MG63 (cell line): Measurements from ENCODE around the gene PLEKHB2. TPM values are rescaled to one million over a fixed set of nuclear protein-coding genes. Genes with fewer than 3 reads are reported as not detected.
A peak's percentile ranks its signal among the peaks of the same experiment; 100 is the strongest.
"Not testable (repeated sequence)": the region's sequence is repeated elsewhere in the genome, so short reads cannot be mapped to it uniquely, and the experiment has no call there.

Source experiments
- DNase-seq: peaks from one replicate; pipeline ENCODE4 v3.0.0-alpha.2; 2020
- H3K27me3 ChIP-seq: fragments of 250-450 bp; sonication (Bioruptor Pico); 2 replicates; pipeline ENCODE4 v1.5.1; 2020; ENCODE audit warnings: mild to moderate bottlenecking, moderate library complexity
- H3K36me3 ChIP-seq: fragments of 250-450 bp; sonication (Bioruptor Pico); 2 replicates; pipeline ENCODE4 v1.5.1; 2020; ENCODE audit warnings: mild to moderate bottlenecking, moderate library complexity
- H3K4me3 ChIP-seq: fragments of 250-450 bp; sonication (Bioruptor Pico); 2 replicates; pipeline ENCODE4 v1.5.1; 2020; ENCODE audit warnings: mild to moderate bottlenecking, moderate library complexity
- H3K9me3 ChIP-seq: fragments of 250-450 bp; sonication (Bioruptor Pico); 2 replicates; pipeline ENCODE4 v1.5.1; 2020; ENCODE audit warnings: mild to moderate bottlenecking, moderate library complexity
- total RNA-seq: library from RNA; depleted of rRNA; stranded (reverse); fragments of >200 nt; shearing (Covaris generic); gene quantifications from 2 replicates; pipeline ENCODE4 v1.2.3, GENCODE V29; 2014; ENCODE audit warnings: low replicate concordance

The PLEKHB2 gene
- total RNA-seq, 1 experiment from 2014 or later: 91.0 TPM

- H3K27me3 ChIP-seq: no peaks in the 10 kb centered on the region
- no peaks in the 10 kb centered on the region for H3K9me3 ChIP-seq
- H3K4me3 ChIP-seq: no peak overlapping the region
- DNase-seq: no peak
- peaks cover 77% of the 10 kb centered on the region for H3K36me3 ChIP-seq
Measured at GRCh38 chr2:131085646-131086045, 19.5 kb upstream of the PLEKHB2 start.

GRCh38 chr2:131092458-131093005, 12.6 kb upstream of the PLEKHB2 start:
- Histone ChIP-seq H3K4me3 (peak overlapping the region; percentile 97), H3K27me3 (no peaks in the 10 kb centered on the region), H3K36me3 (peaks cover 28% of the 10 kb centered on the region), H3K9me3 (no peaks in the 10 kb centered on the region)
- no peak for DNase-seq

DNA sequence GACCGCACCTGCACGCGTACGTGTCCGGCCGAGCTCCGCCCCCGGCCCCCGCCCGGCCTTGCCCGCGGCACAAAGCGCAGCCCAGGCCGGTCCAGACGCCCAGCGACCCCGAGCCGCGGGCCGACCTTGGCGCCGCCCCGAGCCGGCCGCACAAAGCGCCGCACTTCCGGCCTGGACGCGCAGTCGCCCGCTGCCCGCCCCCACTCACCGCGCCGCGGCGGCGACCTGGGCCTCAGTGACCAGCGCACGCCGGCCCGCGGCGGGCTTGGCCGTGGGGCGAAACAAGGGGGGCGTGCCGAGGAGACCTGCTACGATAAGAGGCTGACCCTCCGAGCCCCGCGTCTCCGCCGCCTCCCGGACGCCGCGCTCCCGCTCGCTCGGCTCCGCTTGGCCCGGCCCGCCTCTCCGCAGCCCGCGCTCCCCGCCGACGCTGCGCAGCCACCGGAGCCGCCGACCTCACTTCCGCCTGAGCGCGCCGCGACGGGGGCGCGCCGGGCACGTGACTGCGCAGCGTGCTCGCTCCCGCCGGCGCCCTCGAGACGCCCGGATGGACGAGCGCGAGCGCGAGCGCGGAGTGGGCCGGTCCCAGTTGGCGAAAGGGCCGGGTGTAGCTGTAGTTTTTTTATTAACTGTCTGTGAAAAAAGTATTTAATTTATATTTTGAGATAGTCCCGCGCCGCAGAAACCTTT, 12.0 kb upstream of the PLEKHB2 start, which contains the start of gene FAM168B:
Gene FAM168B (minus strand): TSS at position 455 of the 690 bp plus-strand sequence. CDS start 10,814 bp downstream, outside the sequence.
- no peaks in the 10 kb centered on the region for H3K27me3 ChIP-seq
- no peaks in the 10 kb centered on the region for H3K9me3 ChIP-seq
- H3K4me3 ChIP-seq: peak within 1 kb of the TSS; percentile 97
- peak; percentile 90 for DNase-seq
- peaks cover 22% of the 10 kb centered on the region for H3K36me3 ChIP-seq

GRCh38 chr2:131093696-131094462, 11.3 kb upstream of the PLEKHB2 start:
- DNase-seq: peak; percentile 76
- Histone ChIP-seq H3K9me3 (no peaks in the 10 kb centered on the region), H3K36me3 (peaks cover 15% of the 10 kb centered on the region), H3K4me3 (peak overlapping the region; percentile 97), H3K27me3 (no peaks in the 10 kb centered on the region)

- no peak overlapping the region; the same call in 1 of the 2 replicates for H3K4me3 ChIP-seq
- DNase-seq: peak; percentile 18
- H3K36me3 ChIP-seq: peaks cover 11% of the 10 kb centered on the region
- no peaks in the 10 kb centered on the region for H3K27me3 ChIP-seq
- H3K9me3 ChIP-seq: no peaks in the 10 kb centered on the region
Measured at GRCh38 chr2:131094463-131095281, 10.5 kb upstream of the PLEKHB2 start.

GRCh38 chr2:131103165-131103564, 2.0 kb upstream of the PLEKHB2 start:
- Histone ChIP-seq H3K4me3 (no peak overlapping the region), H3K27me3 (no peaks in the 10 kb centered on the region), H3K9me3 (no peaks in the 10 kb centered on the region), H3K36me3 (peaks cover 6% of the 10 kb centered on the region; the same call in 1 of the 2 replicates)
- DNase-seq: no peak

DNA sequence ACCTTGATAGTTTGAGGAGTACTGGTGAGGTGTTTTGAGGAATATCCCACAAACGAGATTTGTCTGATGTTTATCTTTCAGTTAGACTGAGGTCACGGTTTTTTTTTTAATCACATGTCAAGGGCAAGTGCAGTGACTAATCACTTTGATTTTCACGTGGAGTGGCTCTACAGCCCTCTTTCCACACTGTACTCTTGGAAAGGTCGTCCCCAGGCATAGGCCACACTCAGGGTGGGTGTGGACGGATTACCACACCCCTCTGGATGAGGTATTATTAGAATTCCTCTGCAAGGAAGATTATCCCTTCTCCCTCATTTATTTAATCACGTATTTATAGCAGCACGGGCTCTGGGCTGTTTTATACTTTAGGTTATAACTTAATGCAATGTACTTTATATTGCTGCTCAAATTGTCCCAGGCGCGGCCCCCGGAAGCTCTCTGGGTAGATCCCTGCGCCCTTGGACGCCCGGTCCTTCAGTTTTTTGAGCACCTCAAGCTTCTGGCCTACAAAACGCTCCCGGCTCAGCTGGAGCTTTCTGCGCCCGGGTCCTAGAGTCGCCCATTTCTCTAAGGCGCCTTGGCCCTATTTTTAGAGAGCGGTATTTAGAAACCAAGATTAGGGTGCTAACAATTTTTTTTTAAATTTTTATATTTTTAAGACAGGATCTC, 515 bp upstream of the PLEKHB2 start:
- peak overlapping the region; percentile 94 for H3K4me3 ChIP-seq
- no peaks in the 10 kb centered on the region for H3K27me3 ChIP-seq
- H3K9me3 ChIP-seq: no peaks in the 10 kb centered on the region
- H3K36me3 ChIP-seq: peaks cover 11% of the 10 kb centered on the region
- DNase-seq: peak; percentile 79

- no peaks in the 10 kb centered on the region for H3K9me3 ChIP-seq
- H3K36me3 ChIP-seq: peaks cover 14% of the 10 kb centered on the region
- peak; percentile 36 for DNase-seq
- peak overlapping the region; percentile 94 for H3K4me3 ChIP-seq
- H3K27me3 ChIP-seq: no peaks in the 10 kb centered on the region
Measured at GRCh38 chr2:131105950-131106801, 1.0 kb downstream of the PLEKHB2 start.

DNA sequence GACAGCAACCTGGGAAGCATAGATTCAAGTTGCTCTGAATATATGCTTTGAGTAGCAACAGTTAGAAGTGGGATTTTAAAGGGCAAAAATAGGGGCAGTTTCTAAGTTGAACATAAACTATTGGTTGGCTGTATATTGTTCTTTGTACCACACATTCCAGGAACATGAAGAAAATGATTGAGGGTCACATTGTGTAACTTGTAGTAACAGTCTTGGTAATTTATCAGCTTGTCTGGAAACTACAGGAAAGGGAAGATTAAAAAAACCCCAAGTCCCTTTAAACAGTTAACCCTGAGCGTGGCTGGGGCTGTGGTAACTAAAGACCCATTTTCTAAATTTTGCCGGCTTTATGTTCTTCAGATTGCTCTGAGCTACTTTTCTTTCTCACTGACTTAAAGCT, 7.4 kb downstream of the PLEKHB2 start:
- Histone ChIP-seq H3K27me3 (no peaks in the 10 kb centered on the region), H3K36me3 (peaks cover 30% of the 10 kb centered on the region), H3K4me3 (no peak overlapping the region), H3K9me3 (no peaks in the 10 kb centered on the region)
- DNase-seq: no peak

- Histone ChIP-seq H3K27me3 (no peaks in the 10 kb centered on the region), H3K36me3 (peaks cover 30% of the 10 kb centered on the region), H3K4me3 (no peak overlapping the region), H3K9me3 (no peaks in the 10 kb centered on the region)
- no peak for DNase-seq
Measured at GRCh38 chr2:131113566-131114227, 8.6 kb downstream of the PLEKHB2 start.

GRCh38 chr2:131114950-131115349, 9.8 kb downstream of the PLEKHB2 start:
- H3K9me3 ChIP-seq, H3K27me3 ChIP-seq, H3K4me3 ChIP-seq, DNase-seq: not testable (repeated sequence)
- H3K36me3 ChIP-seq: peaks cover 25% of the 10 kb centered on the region

DNA sequence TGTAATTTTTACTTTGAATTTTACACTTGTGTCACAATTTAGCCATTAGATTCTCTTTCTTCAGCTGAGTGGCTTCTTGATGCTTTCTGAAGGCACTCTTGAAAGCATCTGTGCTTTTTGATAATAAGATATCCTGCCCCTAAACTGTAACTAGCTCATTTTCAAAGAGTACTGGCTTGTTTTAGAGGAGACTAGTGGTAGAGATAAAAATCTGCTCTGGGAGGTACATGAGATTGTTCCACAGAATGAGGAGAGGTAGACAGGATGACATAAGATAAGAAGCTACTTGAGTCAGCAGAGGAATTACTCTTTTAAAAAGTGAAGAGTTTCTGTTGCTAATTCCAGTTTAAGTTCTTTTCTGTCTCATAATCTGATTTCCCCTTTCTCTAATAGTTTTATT, 10.6 kb downstream of the PLEKHB2 start:
- no peak overlapping the region for H3K4me3 ChIP-seq
- no peak for DNase-seq
- H3K36me3 ChIP-seq: peaks cover 23% of the 10 kb centered on the region
- H3K9me3 ChIP-seq: no peaks in the 10 kb centered on the region
- H3K27me3 ChIP-seq: no peaks in the 10 kb centered on the region

DNA sequence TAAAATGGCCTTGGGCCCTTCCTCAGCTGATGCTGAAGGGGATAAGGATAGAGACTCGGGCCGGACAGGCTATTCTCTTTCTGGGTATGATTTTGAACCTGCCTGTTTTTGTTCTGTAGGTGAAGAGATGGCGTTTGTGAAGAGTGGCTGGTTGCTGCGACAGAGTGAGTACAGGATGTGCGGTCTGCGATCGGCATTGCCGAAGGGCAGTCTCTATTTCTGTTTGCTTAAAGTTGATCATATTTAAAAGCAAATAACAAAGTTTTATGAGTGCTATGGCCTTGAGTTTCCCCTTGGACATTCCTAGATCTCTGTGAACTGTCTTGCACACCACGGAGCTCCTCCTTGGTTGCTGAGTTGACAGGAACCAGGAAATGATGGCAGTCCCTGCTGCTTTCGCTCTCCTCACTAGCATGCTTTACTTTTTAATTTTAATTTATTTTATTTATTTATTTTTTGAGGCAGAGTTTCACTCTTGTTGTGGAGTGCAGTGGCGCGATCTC, 15.7 kb downstream of the PLEKHB2 start:
- DNase-seq: no peak
- Histone ChIP-seq H3K27me3 (no peaks in the 10 kb centered on the region), H3K36me3 (peaks cover 31% of the 10 kb centered on the region), H3K9me3 (no peaks in the 10 kb centered on the region), H3K4me3 (no peak overlapping the region)

GRCh38 chr2:131121464-131121863, 16.3 kb downstream of the PLEKHB2 start:
- no peak for DNase-seq
- no peak overlapping the region for H3K4me3 ChIP-seq
- H3K27me3 ChIP-seq: no peaks in the 10 kb centered on the region
- H3K36me3 ChIP-seq: peaks cover 35% of the 10 kb centered on the region
- H3K9me3 ChIP-seq: no peaks in the 10 kb centered on the region

DNA sequence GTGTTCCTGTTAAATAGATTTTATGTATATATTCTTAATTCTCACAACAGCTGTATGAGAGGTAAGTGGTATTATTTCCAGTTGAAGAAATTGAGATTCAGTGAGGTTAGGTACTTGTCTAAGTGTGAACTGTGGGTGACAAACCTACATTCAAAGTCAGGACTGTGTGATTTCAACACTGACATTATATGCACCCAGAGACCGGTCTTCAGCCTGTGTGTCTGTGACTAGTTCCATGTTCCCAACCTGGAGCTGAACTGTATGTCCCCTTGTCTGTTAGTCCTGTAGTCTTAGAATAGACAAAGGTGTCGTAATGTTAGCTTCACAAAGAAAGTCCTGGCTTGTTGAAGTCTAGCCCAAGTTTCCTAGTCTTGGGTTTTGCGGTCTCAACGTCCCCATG, 17.4 kb downstream of the PLEKHB2 start:
- DNase-seq: no peak
- no peaks in the 10 kb centered on the region for H3K27me3 ChIP-seq
- H3K9me3 ChIP-seq: no peaks in the 10 kb centered on the region
- H3K36me3 ChIP-seq: peaks cover 45% of the 10 kb centered on the region
- no peak overlapping the region for H3K4me3 ChIP-seq
